GM21381 (cell line): ENCODE measurements around the gene DENND10.
A peak's percentile ranks its signal among the peaks of the same experiment; 100 is the strongest.
"Not testable (repeated sequence)": the region's sequence is repeated elsewhere in the genome, so short reads cannot be mapped to it uniquely, and the experiment has no call there.

ENCODE experiments used
- ATAC-seq: cut with Tn5 transposase; IDR thresholded peaks from one replicate; pipeline ENCODE4 v1.9.1; 2021; ENCODE audit warnings: mild to moderate bottlenecking, moderate library complexity; ENCODE audit not compliant: unreplicated experiment

Gene DENND10

GRCh38 chr10:119165171-119166117, 61.5 kb downstream of the DENND10 start, which contains the start of gene SFXN4:
TSS of gene SFXN4 (minus strand) at chr10:119165714. CDS start at chr10:119165647, 67 bp downstream.
- ATAC-seq: peak; percentile 94

DNA sequence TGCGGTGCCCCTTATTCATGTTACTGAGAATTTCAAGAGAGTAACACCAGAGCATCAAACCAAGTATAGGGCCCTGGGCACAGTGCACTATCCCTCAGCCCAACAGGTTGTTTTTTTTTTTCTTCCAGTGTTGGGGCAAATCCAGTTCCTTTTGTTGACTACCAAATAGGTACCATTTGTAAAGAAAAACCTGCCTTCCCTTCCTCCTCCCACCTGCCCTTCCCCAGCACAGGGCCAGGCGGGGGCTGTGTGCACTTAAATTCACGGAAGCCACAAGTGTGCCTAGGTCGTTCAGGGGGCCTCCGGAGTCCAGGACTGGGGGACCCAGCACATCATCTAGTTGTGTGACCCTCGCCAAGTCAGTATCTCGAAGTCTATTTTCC, 62.2 kb downstream of the DENND10 start:
- peak; percentile 3 for ATAC-seq

DNA sequence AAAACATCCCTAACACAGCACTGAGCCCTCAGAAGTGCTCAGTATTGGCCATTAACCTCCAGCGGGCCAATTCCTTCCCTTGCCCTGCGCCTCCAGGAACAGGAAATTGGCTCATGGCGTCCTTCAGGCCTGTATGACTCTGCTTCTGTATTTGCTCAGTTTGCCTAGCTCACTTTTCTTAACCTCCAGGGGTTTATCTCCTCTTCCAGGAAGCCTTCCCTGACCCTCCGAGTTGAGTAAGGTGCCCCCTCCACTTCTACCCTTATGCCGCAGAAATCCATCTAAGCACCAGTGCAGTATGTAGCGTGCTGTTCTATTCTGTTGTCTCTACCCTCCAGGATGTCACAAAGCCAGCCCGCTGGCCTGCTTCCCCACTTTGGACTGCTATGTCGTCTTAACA, 62.7 kb downstream of the DENND10 start:
- ATAC-seq: no peak

GRCh38 chr10:119167041-119167440, 63.1 kb downstream of the DENND10 start:
- ATAC-seq: no peak

GRCh38 chr10:119174109-119174508, 70.2 kb downstream of the DENND10 start:
- ATAC-seq: no peak

DNA sequence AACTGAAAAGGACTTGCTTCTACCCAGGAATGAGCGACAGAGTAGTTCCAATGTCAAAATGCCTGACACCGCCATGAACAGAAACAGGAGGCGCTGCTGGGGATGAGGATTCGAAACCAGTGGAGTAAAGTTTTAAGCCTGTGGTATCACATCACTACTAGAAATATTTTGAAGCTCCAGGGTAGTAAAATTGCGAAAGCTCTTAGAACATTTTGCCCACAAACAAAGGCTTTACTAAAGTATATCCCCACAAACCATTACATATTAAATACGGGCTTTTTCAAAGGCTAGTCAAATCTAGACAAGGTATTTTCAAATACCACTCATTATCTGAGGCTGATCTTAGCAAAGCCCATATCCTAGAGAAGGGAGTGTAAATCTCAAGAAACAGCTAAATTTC, 72.3 kb downstream of the DENND10 start:
- no peak for ATAC-seq

- peak; percentile 12 for ATAC-seq
These were observed 73.9 kb downstream of the DENND10 start for GRCh38 chr10:119177708-119178371.

GRCh38 chr10:119178372-119179119, 74.6 kb downstream of the DENND10 start, which contains the start of gene PRDX3:
TSS of gene PRDX3 (minus strand) at chr10:119178812. CDS start at chr10:119178790, 22 bp downstream.
- peak; percentile 95 for ATAC-seq

GRCh38 chr10:119180850-119181400, 77.0 kb downstream of the DENND10 start:
- ATAC-seq: not testable (repeated sequence)

DNA sequence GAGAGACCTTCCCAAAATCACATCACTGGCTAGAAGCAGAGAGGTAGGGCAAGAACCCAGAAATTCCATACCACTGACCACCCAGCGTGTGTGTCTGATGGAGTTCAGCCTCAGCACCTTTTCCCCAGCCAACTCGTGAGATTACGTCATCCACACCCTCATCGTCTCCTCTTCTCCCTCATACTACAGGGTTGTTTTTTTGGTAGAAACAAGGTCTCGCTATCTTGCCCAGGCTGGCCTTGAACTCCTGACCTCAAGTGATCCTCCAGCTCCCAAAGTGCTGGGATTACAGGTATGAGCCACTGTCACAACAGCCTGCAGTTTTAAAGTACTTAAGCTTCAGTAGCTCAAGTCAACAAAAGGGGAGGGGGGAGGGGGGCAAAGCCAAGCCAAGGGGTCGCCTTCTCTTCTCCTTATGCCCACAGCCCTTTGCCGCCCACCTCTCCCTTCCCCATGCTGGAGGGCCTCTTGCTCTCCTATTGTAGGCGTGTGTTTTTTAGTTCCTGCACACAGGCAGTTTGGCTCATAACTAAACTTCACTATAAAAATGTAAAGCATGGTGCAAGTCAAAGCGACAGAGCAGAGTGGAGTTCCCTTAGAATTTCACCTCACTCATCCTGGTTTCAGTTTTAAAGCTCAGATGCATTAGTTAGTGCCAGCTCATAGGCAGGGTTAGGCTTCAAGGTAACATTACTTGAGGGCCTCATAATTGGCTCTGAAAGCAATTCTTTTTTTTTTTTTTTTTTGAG, 79.9 kb downstream of the DENND10 start:
- ATAC-seq: no peak
